Measurements from ENCODE around the gene GPR143.

DNA sequence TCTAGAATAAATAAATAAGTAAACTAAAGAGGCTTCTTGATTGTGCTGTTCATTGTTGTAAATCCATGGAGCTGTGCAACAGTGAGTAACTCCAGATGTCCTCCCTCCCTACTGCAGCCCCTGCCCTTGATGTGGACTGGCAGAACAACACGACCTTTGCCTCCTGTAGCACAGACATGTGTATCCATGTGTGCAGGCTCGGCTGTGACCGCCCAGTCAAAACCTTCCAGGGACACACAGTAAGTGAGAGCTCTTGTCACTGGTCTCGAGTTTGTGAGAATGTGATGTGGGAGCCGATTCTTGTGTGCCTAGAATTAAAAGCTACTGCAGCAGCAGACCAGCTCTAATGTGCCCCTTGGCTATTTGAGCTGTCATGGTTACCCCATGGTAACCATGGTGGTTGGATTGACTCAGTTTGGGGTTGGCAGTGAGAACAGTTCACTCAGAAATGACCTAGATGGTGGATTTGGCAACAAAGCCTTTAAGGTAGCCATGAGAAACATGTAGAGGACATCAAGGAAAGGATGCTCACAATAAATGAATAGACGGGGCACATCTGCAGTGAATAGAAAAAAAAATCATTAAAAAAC, 60.7 kb downstream of the GPR143 start:
- TF ChIP-seq, protein P1, sequence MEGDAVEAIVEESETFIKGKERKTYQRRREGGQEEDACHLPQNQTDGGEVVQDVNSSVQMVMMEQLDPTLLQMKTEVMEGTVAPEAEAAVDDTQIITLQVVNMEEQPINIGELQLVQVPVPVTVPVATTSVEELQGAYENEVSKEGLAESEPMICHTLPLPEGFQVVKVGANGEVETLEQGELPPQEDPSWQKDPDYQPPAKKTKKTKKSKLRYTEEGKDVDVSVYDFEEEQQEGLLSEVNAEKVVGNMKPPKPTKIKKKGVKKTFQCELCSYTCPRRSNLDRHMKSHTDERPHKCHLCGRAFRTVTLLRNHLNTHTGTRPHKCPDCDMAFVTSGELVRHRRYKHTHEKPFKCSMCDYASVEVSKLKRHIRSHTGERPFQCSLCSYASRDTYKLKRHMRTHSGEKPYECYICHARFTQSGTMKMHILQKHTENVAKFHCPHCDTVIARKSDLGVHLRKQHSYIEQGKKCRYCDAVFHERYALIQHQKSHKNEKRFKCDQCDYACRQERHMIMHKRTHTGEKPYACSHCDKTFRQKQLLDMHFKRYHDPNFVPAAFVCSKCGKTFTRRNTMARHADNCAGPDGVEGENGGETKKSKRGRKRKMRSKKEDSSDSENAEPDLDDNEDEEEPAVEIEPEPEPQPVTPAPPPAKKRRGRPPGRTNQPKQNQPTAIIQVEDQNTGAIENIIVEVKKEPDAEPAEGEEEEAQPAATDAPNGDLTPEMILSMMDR (IDR thresholded peaks at IDR 0.05; ENCODE audit: extremely low read depth in 1 of 2, insufficient read depth in 1 of 2, low read depth in 1 of 2, low read length in 2 of 2), result no peak
- no peak for TF ChIP-seq POLR2A (IDR thresholded peaks at IDR 0.05; ENCODE audit: low read depth, low read length)
- TF ChIP-seq POLR2AphosphoS5 (IDR thresholded peaks at IDR 0.05; ENCODE audit: insufficient read depth, low read depth, low read length), result no peak
- TF ChIP-seq, protein P2, sequence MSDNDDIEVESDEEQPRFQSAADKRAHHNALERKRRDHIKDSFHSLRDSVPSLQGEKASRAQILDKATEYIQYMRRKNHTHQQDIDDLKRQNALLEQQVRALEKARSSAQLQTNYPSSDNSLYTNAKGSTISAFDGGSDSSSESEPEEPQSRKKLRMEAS (IDR thresholded peaks at IDR 0.05; ENCODE audit: insufficient read depth, insufficient read length), result no peak
- no peak for TF ChIP-seq GATA2 (IDR thresholded peaks at IDR 0.05; ENCODE audit: insufficient read depth, insufficient read length, low read depth, low read length)
- no peak for TF ChIP-seq EZH2 (IDR thresholded peaks at IDR 0.05; ENCODE audit: borderline replicate concordance, low read depth, low read length, severe bottlenecking)
- no peak for TF ChIP-seq JUN (IDR thresholded peaks at IDR 0.05; ENCODE audit: borderline replicate concordance, insufficient read depth, insufficient read length, low read depth)
- no peak for TF ChIP-seq MYC (IDR thresholded peaks at IDR 0.05; ENCODE audit: low read depth, low read length)
- TF ChIP-seq FOS (IDR thresholded peaks at IDR 0.05; ENCODE audit: borderline replicate concordance, insufficient read depth, low read length), result no peak
